Esophagus squamous epithelium (tissue), 4 donors: ENCODE results near the gene TNP1.

Experiments
- CTCF ChIP-seq, 6 experiments: fragments of 450-650 bp in 4 of 6; fragments of 200-600 bp in 2 of 6; sonication (generic) in 2 of 6; IDR thresholded peaks; one replicate each; pipeline ENCODE4 v1.5.1; 2016 to 2019; ENCODE audit warnings: antibody characterized with exemption in 6 of 6, mild to moderate bottlenecking in 4 of 6, moderate library complexity in 4 of 6
- POLR2A ChIP-seq, 4 donors: fragments of 450-650 bp; IDR thresholded peaks; one replicate each; pipeline ENCODE4 v1.6.1; 2017; ENCODE audit warnings: antibody characterized with exemption in 4 of 4, mild to moderate bottlenecking in 4 of 4, moderate library complexity in 3 of 4

- TF ChIP-seq CTCF (IDR thresholded peaks at IDR 0.05), result no peak
- TF ChIP-seq POLR2A (IDR thresholded peaks at IDR 0.05), result no peak
Observed at GRCh38 chr2:216855605-216856004, 4.3 kb downstream of the TNP1 start.
